Psoas muscle (tissue), 8 donors: Measurements from ENCODE around the gene NR6A1. TPM values are rescaled to one million over a fixed set of nuclear protein-coding genes. Genes with fewer than 3 reads are reported as not detected.

Experiments
- ATAC-seq, 4 donors: fragments of 200-7000 bp; cut with Tn5 transposase; one replicate each; pipeline ENCODE4 v1.9.1; 2020; ENCODE audit warnings: moderate library complexity in 3 of 4, mild to moderate bottlenecking in 2 of 4
- DNase-seq, 2 donors: peaks; one replicate each; pipeline ENCODE4 v3.0.0-alpha.2; 2020
- H3K27ac ChIP-seq: fragments of 200-600 bp; one replicate; pipeline ENCODE4 v1.8.0; 2022
- H3K27me3 ChIP-seq, 3 donors: fragments of 200-600 bp in 1 of 3; one replicate each; pipeline versions ENCODE4 v1.6.1 to v1.8.0; 2013 to 2022; ENCODE audit warnings: low read length in 2 of 3, mild to moderate bottlenecking in 2 of 3, moderate library complexity in 1 of 3; ENCODE audit not compliant: insufficient read depth in 3 of 3
- H3K36me3 ChIP-seq, 2 donors: fragments of 200-600 bp in 1 of 2; one replicate each; pipeline versions ENCODE4 v1.6.1 to v1.8.0; 2013 to 2022; ENCODE audit warnings: low read depth in 1 of 2, mild to moderate bottlenecking in 1 of 2, moderate library complexity in 1 of 2; ENCODE audit not compliant: insufficient read depth in 1 of 2
- H3K4me1 ChIP-seq: fragments of 200-600 bp; one replicate; pipeline ENCODE4 v1.8.0; 2022
- H3K4me3 ChIP-seq: fragments of 200-600 bp; one replicate; pipeline ENCODE4 v1.8.0; 2022; ENCODE audit warnings: mild to moderate bottlenecking
- H3K9me3 ChIP-seq: fragments of 200-600 bp; one replicate; pipeline ENCODE4 v1.8.0; 2022
- WGBS, 3 donors: extraction: QIAGEN DNeasy Blood & Tissue Kit; methylation state at CpG; one replicate each; pipeline versions ENCODE4 v1.1.6 to v1.1.7; 2013; 5-methylcytosine and 5-hydroxymethylcytosine counted together
- intact Hi-C, 2 donors: fragments of 100-400 bp; cut with DNase I; formaldehyde crosslinking; loops; one replicate each; pipeline versions ENCODE4 v1.11.0 to v1.14.2; 2022
- polyA plus RNA-seq, 3 donors: library from polyadenylated mRNA; stranded (reverse); fragments of 200-250 nt; gene quantifications; one replicate each; pipeline ENCODE4 v1.2.3, GENCODE V29; 2013
- total RNA-seq, 4 donors: library from RNA; stranded (reverse); fragmentation: NEBNext Ultra II Directional in 2 of 4; extraction: Animal tissue kit (Norgen Biotek cat#: 25700) in 2 of 4; gene quantifications; one replicate each; pipeline versions ENCODE4 v1.2.1 to v1.2.4, GENCODE V29; 2021 to 2023
- TF ChIP-seq, protein P1 (sequence below): fragments of 200-600 bp; IDR thresholded peaks from one replicate; pipeline ENCODE4 v1.8.0; 2022; ENCODE audit warnings: antibody characterized with exemption
- donor health status: healthy with polysubstance abuse.
- donor health status: DM: no; HTN: no; CAD: no; lungs with moderate emphysema.
- donor health status: Bipolar disorder and iron deficiency.
- donor health status: healthy.
- donor health status: DM: yes; HTN: yes; CAD: no.
- donor health status: DM: no; HTN: no; CAD: no.
- donor health status: DM: no; HTN: no; CAD: no.
- donor health status: DM: yes; HTN: yes; CAD: no.

Gene NR6A1
- total and polyA plus RNA-seq, 7 donors = 0.32 to 2.6 (median 0.70) TPM

DNA sequence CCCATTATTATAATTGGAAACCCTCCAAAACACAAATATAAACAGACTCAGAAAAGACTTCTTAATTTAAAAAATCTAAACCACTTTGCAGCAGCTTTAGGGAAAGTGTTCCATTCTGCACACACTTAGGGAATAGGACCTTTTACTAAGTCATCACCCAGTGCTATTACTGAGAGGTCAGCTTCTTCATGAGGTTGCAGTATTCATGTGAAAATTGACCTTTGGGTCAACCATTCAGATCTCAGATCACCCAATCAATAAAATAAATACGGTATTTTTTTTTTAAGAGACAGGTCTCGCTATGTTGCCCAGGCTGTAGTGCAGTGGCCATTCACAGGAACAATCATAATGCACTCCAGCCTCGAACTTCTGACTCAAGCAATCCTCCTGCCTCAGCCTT, 21.8 kb downstream of the NR6A1 start:
- Histone ChIP-seq H3K4me3 (no peak overlapping the region), H3K9me3 (no peaks in the 10 kb centered on the region), H3K4me1 (no peaks in the 10 kb centered on the region), H3K27me3 (no peaks in the 10 kb centered on the region), H3K36me3 (no peaks in the 10 kb centered on the region), H3K27ac (no peak overlapping the region)
- no peak for DNase-seq
- intact Hi-C loops = no loop called here
- TF ChIP-seq, protein P1, sequence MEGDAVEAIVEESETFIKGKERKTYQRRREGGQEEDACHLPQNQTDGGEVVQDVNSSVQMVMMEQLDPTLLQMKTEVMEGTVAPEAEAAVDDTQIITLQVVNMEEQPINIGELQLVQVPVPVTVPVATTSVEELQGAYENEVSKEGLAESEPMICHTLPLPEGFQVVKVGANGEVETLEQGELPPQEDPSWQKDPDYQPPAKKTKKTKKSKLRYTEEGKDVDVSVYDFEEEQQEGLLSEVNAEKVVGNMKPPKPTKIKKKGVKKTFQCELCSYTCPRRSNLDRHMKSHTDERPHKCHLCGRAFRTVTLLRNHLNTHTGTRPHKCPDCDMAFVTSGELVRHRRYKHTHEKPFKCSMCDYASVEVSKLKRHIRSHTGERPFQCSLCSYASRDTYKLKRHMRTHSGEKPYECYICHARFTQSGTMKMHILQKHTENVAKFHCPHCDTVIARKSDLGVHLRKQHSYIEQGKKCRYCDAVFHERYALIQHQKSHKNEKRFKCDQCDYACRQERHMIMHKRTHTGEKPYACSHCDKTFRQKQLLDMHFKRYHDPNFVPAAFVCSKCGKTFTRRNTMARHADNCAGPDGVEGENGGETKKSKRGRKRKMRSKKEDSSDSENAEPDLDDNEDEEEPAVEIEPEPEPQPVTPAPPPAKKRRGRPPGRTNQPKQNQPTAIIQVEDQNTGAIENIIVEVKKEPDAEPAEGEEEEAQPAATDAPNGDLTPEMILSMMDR = no peak
- WGBS, 3 donors = 94 to 96% (median 95%) methylated on average over 3 of the region's 3 CpGs
- no peak for ATAC-seq

DNA sequence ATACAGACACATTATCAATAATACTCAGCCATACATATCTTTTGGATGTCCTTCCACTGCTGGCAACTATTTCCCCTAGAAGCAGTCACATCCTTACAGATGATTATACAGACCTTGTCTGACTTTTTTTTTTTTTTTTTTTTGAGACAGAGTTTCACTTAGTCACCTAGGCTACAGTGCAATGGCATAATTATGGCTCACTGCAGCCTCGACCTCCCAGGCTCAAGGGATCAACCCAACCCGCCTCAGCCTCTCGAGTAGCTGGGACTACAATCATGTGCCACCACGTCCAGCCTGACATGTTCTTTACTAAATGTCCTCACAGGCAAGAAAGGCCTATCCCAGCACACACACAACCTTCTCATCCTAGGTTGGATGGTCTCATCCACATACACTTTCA, 24.0 kb downstream of the NR6A1 start:
- intact Hi-C loops = no loop called here
- Histone ChIP-seq H3K9me3 (no peaks in the 10 kb centered on the region), H3K27ac (no peak overlapping the region), H3K4me1 (no peaks in the 10 kb centered on the region), H3K27me3 (no peaks in the 10 kb centered on the region), H3K4me3 (no peak overlapping the region), H3K36me3 (no peaks in the 10 kb centered on the region)
- 84 to 89% (median 88%) methylated on average over 4 of the region's 4 CpGs for WGBS, 3 donors
- TF ChIP-seq, protein P1 = no peak
- DNase-seq = no peak
- ATAC-seq = no peak

DNA sequence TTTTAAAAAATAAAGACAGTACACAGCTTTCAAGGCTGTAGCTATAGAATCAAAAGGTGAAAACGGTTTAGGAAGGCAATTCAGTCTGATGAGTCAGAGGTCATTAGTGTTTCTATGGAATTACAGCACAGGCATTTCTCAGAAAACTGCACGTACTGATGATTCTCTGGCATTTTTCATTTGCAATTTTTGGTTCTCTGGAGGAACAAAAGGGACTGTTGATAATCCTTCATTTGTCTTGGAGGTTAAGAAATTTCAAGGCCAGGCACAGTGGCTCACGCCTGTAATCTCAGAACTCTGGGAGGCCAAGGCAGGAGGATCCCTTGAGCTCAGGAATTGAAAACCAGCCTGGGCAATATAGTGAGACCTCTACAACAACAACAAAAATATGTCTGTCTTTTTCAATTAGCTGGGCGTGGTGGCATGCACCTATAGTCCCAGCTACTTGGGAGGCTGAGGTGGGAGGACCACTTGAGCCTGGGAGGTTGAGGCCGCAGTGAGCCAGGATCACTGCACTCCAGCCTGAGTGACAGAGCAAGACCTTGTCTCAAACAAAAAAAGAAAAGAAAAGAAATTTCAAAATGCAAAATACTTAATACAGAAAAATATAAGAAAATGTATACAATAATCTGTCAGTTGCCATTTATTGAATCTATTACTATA, 27.3 kb downstream of the NR6A1 start:
- Histone ChIP-seq H3K9me3 (no peaks in the 10 kb centered on the region), H3K27ac (no peak overlapping the region), H3K36me3 (no peaks in the 10 kb centered on the region), H3K27me3 (no peaks in the 10 kb centered on the region), H3K4me3 (no peak overlapping the region), H3K4me1 (no peaks in the 10 kb centered on the region)
- WGBS, 3 donors = 82 to 86% (median 85%) methylated on average over 5 of the region's 5 CpGs
- ATAC-seq (no peak), DNase-seq (no peak)
- intact Hi-C loops = no loop called here
- TF ChIP-seq, protein P1 = no peak

DNA sequence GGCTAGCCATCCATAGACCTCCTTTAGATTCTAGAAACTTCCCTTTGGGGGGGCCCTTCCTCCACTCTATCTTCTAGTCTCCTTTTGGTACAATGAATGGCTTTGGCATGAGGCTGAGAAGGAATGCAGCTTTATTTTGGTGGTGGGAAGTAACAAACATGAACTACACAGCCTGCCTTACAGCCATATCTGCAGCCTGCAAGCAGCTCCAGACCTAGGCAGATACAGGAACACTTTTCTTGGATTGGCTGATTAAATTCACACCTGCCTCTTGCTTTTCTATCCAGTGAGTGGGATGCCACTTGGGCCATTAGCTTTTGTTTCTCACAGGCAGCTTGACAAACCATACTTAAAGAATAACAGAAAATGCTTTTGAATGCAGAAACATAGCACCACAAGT, 28.2 kb downstream of the NR6A1 start:
- H3K9me3 ChIP-seq = no peaks in the 10 kb centered on the region
- intact Hi-C loops = no loop called here
- ATAC-seq = no peak
- no peak overlapping the region for H3K27ac ChIP-seq
- no peak for DNase-seq
- no peaks in the 10 kb centered on the region for H3K27me3 ChIP-seq
- no peaks in the 10 kb centered on the region for H3K4me1 ChIP-seq
- H3K36me3 ChIP-seq = no peaks in the 10 kb centered on the region
- TF ChIP-seq, protein P1 = no peak
- H3K4me3 ChIP-seq = no peak overlapping the region

DNA sequence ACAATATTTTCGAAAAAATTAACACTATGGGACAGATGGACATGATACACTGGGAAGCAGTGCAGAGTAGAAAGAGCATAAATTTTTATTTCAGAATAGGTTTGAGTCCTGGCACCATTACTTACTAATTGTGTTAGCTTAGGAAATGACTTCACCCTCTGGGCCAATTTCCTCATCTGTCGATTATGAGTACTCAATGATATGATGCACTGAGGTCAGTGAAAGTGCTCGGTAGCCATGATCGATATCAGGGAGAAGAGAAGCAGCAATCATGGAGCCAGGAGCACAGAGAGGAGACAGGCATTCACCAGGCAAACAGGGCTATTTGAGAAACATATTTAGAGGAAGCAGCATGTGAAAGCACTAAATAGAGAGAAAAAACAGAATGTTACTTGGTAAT, 29.4 kb downstream of the NR6A1 start:
- Histone ChIP-seq H3K4me3 (no peak overlapping the region), H3K27ac (no peak overlapping the region), H3K4me1 (no peaks in the 10 kb centered on the region), H3K27me3 (no peaks in the 10 kb centered on the region), H3K36me3 (no peaks in the 10 kb centered on the region), H3K9me3 (no peaks in the 10 kb centered on the region)
- TF ChIP-seq, protein P1 = no peak
- DNase-seq (no peak), ATAC-seq (no peak)
- intact Hi-C loops = no loop called here
- WGBS, 3 donors = 71 to 78% (median 76%) methylated on average over 4 of the region's 4 CpGs
